Measurements from ENCODE around the gene KIF3C.

KIF3C gene

GRCh38 chr2:25920786-25921415 is 61.4 kb downstream of the KIF3C start:
- no peak for TF ChIP-seq GATA3 (IDR thresholded peaks at IDR 0.05; ENCODE audit: low read depth, low read length)
- TF ChIP-seq GATA2 (IDR thresholded peaks at IDR 0.05; ENCODE audit: low read depth, low read length): no peak

- no peak for TF ChIP-seq GATA3 (IDR thresholded peaks at IDR 0.05; ENCODE audit: low read depth, low read length)
- TF ChIP-seq GATA2 (IDR thresholded peaks at IDR 0.05; ENCODE audit: low read depth, low read length): no peak
These were observed 62.0 kb downstream of the KIF3C start for GRCh38 chr2:25920336-25920735.

- no peak for TF ChIP-seq GATA2 (IDR thresholded peaks at IDR 0.05; ENCODE audit: low read depth, low read length)
- TF ChIP-seq GATA3 (IDR thresholded peaks at IDR 0.05; ENCODE audit: low read depth, low read length): no peak
These were observed 64.5 kb downstream of the KIF3C start for GRCh38 chr2:25917832-25918231.

GRCh38 chr2:25912851-25913695 is 69.2 kb downstream of the KIF3C start:
- TF ChIP-seq GATA2 (IDR thresholded peaks at IDR 0.05; ENCODE audit: low read depth, low read length) (no peak), GATA3 (IDR thresholded peaks at IDR 0.05; ENCODE audit: low read depth, low read length) (no peak)

- TF ChIP-seq GATA2 (IDR thresholded peaks at IDR 0.05; ENCODE audit: low read depth, low read length) (no peak), GATA3 (IDR thresholded peaks at IDR 0.05; ENCODE audit: low read depth, low read length) (no peak)
These were observed 77.2 kb downstream of the KIF3C start for GRCh38 chr2:25905126-25905525.

GRCh38 chr2:25903216-25903776 is 79.0 kb downstream of the KIF3C start:
- TF ChIP-seq GATA2 (IDR thresholded peaks at IDR 0.05; ENCODE audit: low read depth, low read length): peak; percentile 60; the same call in 1 of the 2 replicates
- TF ChIP-seq GATA3 (IDR thresholded peaks at IDR 0.05; ENCODE audit: low read depth, low read length): no peak

DNA sequence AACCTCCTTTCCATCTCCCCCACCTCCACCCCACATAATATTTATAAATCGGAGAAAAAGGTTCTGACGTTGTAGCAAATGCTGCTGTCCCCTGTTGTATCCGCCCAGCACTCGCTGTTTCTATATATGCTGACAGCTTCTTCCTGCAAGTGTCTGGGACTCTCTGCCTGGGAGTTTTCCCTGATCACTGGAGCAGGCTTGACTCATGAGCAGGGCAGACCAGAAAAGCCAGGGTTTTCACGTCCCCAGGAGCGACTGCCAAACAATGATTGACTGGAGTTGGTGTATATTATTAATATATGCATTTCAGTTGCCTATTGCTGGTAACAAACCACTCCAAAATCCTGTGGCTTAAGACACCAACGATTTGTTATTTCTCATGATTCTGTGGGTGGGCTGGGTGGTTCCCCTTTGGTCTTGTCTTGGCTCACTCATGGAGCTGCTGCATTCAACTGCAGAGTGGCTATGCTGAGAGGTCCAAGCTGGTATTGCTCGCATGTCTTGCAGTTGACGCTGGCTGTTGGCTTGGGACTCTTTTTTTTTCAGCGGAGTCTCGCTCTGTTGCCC is 82.8 kb downstream of the KIF3C start:
- no peak for TF ChIP-seq GATA3 (IDR thresholded peaks at IDR 0.05; ENCODE audit: low read depth, low read length)
- no peak for TF ChIP-seq GATA2 (IDR thresholded peaks at IDR 0.05; ENCODE audit: low read depth, low read length)

GRCh38 chr2:25897506-25897905 is 84.8 kb downstream of the KIF3C start:
- TF ChIP-seq GATA2 (IDR thresholded peaks at IDR 0.05; ENCODE audit: low read depth, low read length) (no peak), GATA3 (IDR thresholded peaks at IDR 0.05; ENCODE audit: low read depth, low read length) (no peak)

DNA sequence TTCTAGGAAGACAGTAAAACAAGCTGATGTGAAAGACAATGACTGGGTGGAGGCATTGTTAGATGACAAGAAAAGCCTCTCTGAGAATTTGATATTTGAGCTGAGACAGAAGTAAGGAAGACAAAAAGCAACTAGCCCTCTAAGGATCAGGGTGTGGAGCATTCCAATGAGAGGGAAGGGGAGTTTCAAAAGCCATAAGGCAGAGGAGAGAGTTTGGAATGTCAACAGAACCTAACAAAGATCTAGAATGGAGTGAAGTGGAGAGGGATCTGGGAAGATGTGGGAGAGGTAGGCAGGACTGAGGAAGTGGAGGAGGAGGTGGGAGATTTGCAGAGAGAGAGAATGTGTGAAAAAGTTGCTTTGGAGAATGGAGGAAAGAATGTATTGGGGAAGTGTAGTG is 86.7 kb downstream of the KIF3C start:
- TF ChIP-seq GATA2 (IDR thresholded peaks at IDR 0.05; ENCODE audit: low read depth, low read length) (no peak), GATA3 (IDR thresholded peaks at IDR 0.05; ENCODE audit: low read depth, low read length) (no peak)

DNA sequence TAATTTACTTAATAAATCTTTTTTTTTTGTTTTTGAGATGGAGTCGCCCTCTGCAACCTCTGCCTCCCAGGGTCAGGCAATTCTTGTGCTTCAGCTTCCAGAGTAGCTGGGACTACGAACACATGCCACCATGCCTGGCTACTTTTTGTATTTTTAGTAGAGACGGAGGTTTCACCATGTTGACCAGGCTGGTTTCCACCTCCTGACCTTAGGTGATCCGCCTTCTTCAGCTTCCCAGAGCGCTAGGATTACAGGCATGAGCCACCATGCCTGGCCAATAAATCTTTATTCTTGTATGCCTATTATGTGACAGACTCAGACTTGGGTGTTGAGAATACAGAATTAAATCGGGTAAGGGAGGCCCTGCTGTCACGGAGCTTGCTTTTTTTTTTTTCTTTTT is 87.3 kb downstream of the KIF3C start:
- TF ChIP-seq GATA2 (IDR thresholded peaks at IDR 0.05; ENCODE audit: low read depth, low read length): no peak
- no peak for TF ChIP-seq GATA3 (IDR thresholded peaks at IDR 0.05; ENCODE audit: low read depth, low read length)

DNA sequence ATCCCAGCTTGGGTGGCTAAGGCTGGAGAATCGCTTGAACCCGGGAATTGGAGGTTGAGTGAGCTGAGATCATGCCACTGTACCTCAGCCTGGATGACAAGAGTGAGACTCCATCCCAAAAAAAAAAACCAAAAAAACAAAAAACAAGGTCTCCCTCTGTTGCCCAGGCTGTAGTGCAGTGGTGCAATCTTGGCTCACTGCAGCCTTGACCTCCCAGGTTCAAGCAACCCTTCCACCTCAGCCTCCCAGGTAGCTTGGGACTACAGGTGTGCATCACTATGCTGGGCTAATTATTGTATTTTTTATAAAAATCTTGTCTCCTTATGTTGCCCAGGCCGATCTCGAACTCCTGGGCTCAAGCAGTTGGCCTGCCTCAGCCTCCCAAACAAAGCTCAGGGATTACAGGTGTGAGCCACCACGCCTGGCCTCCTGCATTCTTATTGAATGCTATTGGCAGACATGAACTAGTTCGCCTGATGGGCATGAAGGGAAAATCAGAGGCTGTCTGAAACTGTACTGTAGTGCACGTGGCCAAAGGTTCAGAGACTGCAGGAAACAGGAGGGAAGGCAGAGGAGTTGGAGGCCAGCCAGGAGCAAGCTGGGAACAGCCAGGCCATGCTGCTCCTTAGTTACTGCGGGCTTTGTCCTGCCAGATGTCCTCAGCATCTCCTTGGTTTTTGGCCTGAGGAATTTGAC is 88.0 kb downstream of the KIF3C start:
- TF ChIP-seq GATA3 (IDR thresholded peaks at IDR 0.05; ENCODE audit: low read depth, low read length): no peak
- no peak for TF ChIP-seq GATA2 (IDR thresholded peaks at IDR 0.05; ENCODE audit: low read depth, low read length)

- no peak for TF ChIP-seq GATA2 (IDR thresholded peaks at IDR 0.05; ENCODE audit: low read depth, low read length)
- no peak for TF ChIP-seq GATA3 (IDR thresholded peaks at IDR 0.05; ENCODE audit: low read depth, low read length)
These were observed 90.6 kb downstream of the KIF3C start for GRCh38 chr2:25891672-25892071.

GRCh38 chr2:25887624-25888242 is 94.6 kb downstream of the KIF3C start:
- TF ChIP-seq GATA3 (IDR thresholded peaks at IDR 0.05; ENCODE audit: low read depth, low read length) (no peak), GATA2 (IDR thresholded peaks at IDR 0.05; ENCODE audit: low read depth, low read length) (no peak)

Measured in SH-SY5Y (cell line).